ENCODE measurements around the gene NME7.

Gene NME7

DNA sequence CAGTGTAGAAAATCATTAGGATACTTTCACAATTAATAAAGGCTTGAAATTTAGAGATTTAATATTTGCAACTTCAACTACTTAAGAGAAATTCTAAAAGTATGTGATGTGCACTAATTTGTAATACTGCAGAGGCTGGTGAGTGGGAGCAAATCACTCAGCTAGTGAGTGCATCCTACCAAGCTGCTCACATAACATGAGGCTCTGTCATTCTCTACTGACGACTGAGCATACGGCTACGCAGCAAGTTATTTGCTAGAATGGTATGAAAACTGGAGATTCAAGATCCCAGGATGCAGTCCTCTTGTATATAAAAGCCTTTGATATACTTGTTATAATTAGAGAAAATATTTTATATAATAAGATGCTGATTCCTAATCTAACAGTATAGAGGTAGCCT is 171.0 kb downstream of the NME7 start:
- H4K20me1 ChIP-seq (ENCODE audit: insufficient read depth, low read length, poor library complexity, severe bottlenecking), result no peaks in the 10 kb centered on the region
- H3K27me3 ChIP-seq (ENCODE audit: insufficient read depth, low read length, poor library complexity, severe bottlenecking), result no peaks in the 10 kb centered on the region
- H3K79me2 ChIP-seq (ENCODE audit: insufficient read depth, low read length), result no peaks in the 10 kb centered on the region
- H3K4me3 ChIP-seq (ENCODE audit: low read length, poor library complexity, severe bottlenecking), result no peak overlapping the region
- no peak overlapping the region for H2AFZ ChIP-seq (ENCODE audit: low read length)
- TF ChIP-seq CTCF (conservative IDR thresholded peaks at IDR 0.05; ENCODE audit: low read length) (no peak), EZH2phosphoT487 (IDR thresholded peaks at IDR 0.05; ENCODE audit: borderline replicate concordance) (no peak)
- no peak overlapping the region for H3K9ac ChIP-seq (ENCODE audit: low read depth, low read length, poor library complexity, severe bottlenecking)
- H3K4me1 ChIP-seq (ENCODE audit: insufficient read depth, low read length, poor library complexity, severe bottlenecking), result no peaks in the 10 kb centered on the region
- H3K4me2 ChIP-seq (ENCODE audit: low read depth, low read length, poor library complexity, severe bottlenecking), result no peak overlapping the region
- no peaks in the 10 kb centered on the region for H3K9me3 ChIP-seq (ENCODE audit: insufficient read depth, low read depth, low read length)
- H3K9me2 ChIP-seq (replicated peaks; ENCODE audit: low read depth, low read length), result no peaks in the 10 kb centered on the region
- H3K36me3 ChIP-seq (ENCODE audit: insufficient read depth, low read length), result no peaks in the 10 kb centered on the region
- no peaks in the 10 kb centered on the region for H3F3A ChIP-seq (ENCODE audit: low read depth)

- Histone ChIP-seq H3K27me3 (ENCODE audit: insufficient read depth, low read length, poor library complexity, severe bottlenecking) (no peaks in the 10 kb centered on the region), H3K9me3 (ENCODE audit: insufficient read depth, low read depth, low read length) (no peaks in the 10 kb centered on the region), H2AFZ (ENCODE audit: low read length) (no peak overlapping the region), H4K20me1 (ENCODE audit: insufficient read depth, low read length, poor library complexity, severe bottlenecking) (no peaks in the 10 kb centered on the region), H3F3A (ENCODE audit: low read depth) (no peaks in the 10 kb centered on the region), H3K4me3 (ENCODE audit: low read length, poor library complexity, severe bottlenecking) (no peak overlapping the region), H3K9ac (ENCODE audit: low read depth, low read length, poor library complexity, severe bottlenecking) (no peak overlapping the region), H3K9me2 (replicated peaks; ENCODE audit: low read depth, low read length) (no peaks in the 10 kb centered on the region), H3K36me3 (ENCODE audit: insufficient read depth, low read length) (no peaks in the 10 kb centered on the region), H3K4me2 (ENCODE audit: low read depth, low read length, poor library complexity, severe bottlenecking) (no peak overlapping the region), H3K4me1 (ENCODE audit: insufficient read depth, low read length, poor library complexity, severe bottlenecking) (no peaks in the 10 kb centered on the region), H3K79me2 (ENCODE audit: insufficient read depth, low read length) (no peaks in the 10 kb centered on the region)
- TF ChIP-seq EZH2phosphoT487 (IDR thresholded peaks at IDR 0.05; ENCODE audit: borderline replicate concordance) (no peak), CTCF (conservative IDR thresholded peaks at IDR 0.05; ENCODE audit: low read length) (no peak)
Measured at GRCh38 chr1:169196161-169196560, 171.4 kb downstream of the NME7 start.

- no peaks in the 10 kb centered on the region for H3K9me3 ChIP-seq (ENCODE audit: insufficient read depth, low read depth, low read length)
- no peaks in the 10 kb centered on the region for H3K36me3 ChIP-seq (ENCODE audit: insufficient read depth, low read length)
- H3K4me2 ChIP-seq (ENCODE audit: low read depth, low read length, poor library complexity, severe bottlenecking), result no peak overlapping the region
- H2AFZ ChIP-seq (ENCODE audit: low read length), result no peak overlapping the region
- no peaks in the 10 kb centered on the region for H3K27me3 ChIP-seq (ENCODE audit: insufficient read depth, low read length, poor library complexity, severe bottlenecking)
- TF ChIP-seq EZH2phosphoT487 (IDR thresholded peaks at IDR 0.05; ENCODE audit: borderline replicate concordance), result no peak
- no peak for TF ChIP-seq CTCF (conservative IDR thresholded peaks at IDR 0.05; ENCODE audit: low read length)
- H4K20me1 ChIP-seq (ENCODE audit: insufficient read depth, low read length, poor library complexity, severe bottlenecking), result no peaks in the 10 kb centered on the region
- no peaks in the 10 kb centered on the region for H3K79me2 ChIP-seq (ENCODE audit: insufficient read depth, low read length)
- no peaks in the 10 kb centered on the region for H3K9me2 ChIP-seq (replicated peaks; ENCODE audit: low read depth, low read length)
- H3K9ac ChIP-seq (ENCODE audit: low read depth, low read length, poor library complexity, severe bottlenecking), result no peak overlapping the region
- H3K4me1 ChIP-seq (ENCODE audit: insufficient read depth, low read length, poor library complexity, severe bottlenecking), result no peaks in the 10 kb centered on the region
- H3K4me3 ChIP-seq (ENCODE audit: low read length, poor library complexity, severe bottlenecking), result no peak overlapping the region
- H3F3A ChIP-seq (ENCODE audit: low read depth), result no peaks in the 10 kb centered on the region
Measured at GRCh38 chr1:169193191-169193850, 174.3 kb downstream of the NME7 start.

Measured in Loucy (cell line).